ENCODE results near the gene KCNQ5.

Gene KCNQ5

GRCh38 chr6:72811971-72812421 is 190.1 kb downstream of the KCNQ5 start:
- no peak for TF ChIP-seq CTCF (IDR thresholded peaks at IDR 0.05)
- H3K27ac ChIP-seq, result no peak overlapping the region
- no peak overlapping the region for H3K4me3 ChIP-seq (ENCODE audit: low read depth, low read length)
- no peak overlapping the region for H2AFZ ChIP-seq
- peaks cover 4% of the 10 kb centered on the region for H3K9me3 ChIP-seq (ENCODE audit: control insufficient read depth, low read length)
- H3K4me1 ChIP-seq, result no peaks in the 10 kb centered on the region
- H3K9ac ChIP-seq, result no peak overlapping the region
- no peaks in the 10 kb centered on the region for H3K36me3 ChIP-seq (ENCODE audit: control insufficient read depth, insufficient read depth, low read length)
- no peaks in the 10 kb centered on the region for H3K79me2 ChIP-seq
- no peaks in the 10 kb centered on the region for H3K27me3 ChIP-seq (ENCODE audit: control insufficient read depth, insufficient read depth, low read length)
- no peak overlapping the region for H3K4me2 ChIP-seq (ENCODE audit: low read length)

GRCh38 chr6:72813807-72814596 is 192.1 kb downstream of the KCNQ5 start:
- Histone ChIP-seq H3K9me3 (ENCODE audit: control insufficient read depth, low read length) (peaks cover 4% of the 10 kb centered on the region), H3K27ac (no peak overlapping the region), H3K27me3 (ENCODE audit: control insufficient read depth, insufficient read depth, low read length) (no peaks in the 10 kb centered on the region), H3K36me3 (ENCODE audit: control insufficient read depth, insufficient read depth, low read length) (no peaks in the 10 kb centered on the region), H3K79me2 (no peaks in the 10 kb centered on the region), H3K4me1 (no peaks in the 10 kb centered on the region), H3K9ac (no peak overlapping the region), H2AFZ (no peak overlapping the region), H3K4me2 (ENCODE audit: low read length) (no peak overlapping the region), H3K4me3 (ENCODE audit: low read depth, low read length) (no peak overlapping the region)
- no peak for TF ChIP-seq CTCF (IDR thresholded peaks at IDR 0.05)

GRCh38 chr6:72816022-72816421 is 194.2 kb downstream of the KCNQ5 start:
- TF ChIP-seq CTCF (IDR thresholded peaks at IDR 0.05), result no peak
- Histone ChIP-seq H3K9me3 (ENCODE audit: control insufficient read depth, low read length) (no peaks in the 10 kb centered on the region), H3K9ac (no peak overlapping the region), H3K27ac (no peak overlapping the region), H3K4me3 (ENCODE audit: low read depth, low read length) (no peak overlapping the region), H3K4me1 (no peaks in the 10 kb centered on the region), H3K36me3 (ENCODE audit: control insufficient read depth, insufficient read depth, low read length) (no peaks in the 10 kb centered on the region), H3K4me2 (ENCODE audit: low read length) (no peak overlapping the region), H2AFZ (no peak overlapping the region), H3K79me2 (no peaks in the 10 kb centered on the region), H3K27me3 (ENCODE audit: control insufficient read depth, insufficient read depth, low read length) (no peaks in the 10 kb centered on the region)

GRCh38 chr6:72817208-72817607 is 195.3 kb downstream of the KCNQ5 start:
- no peak overlapping the region for H2AFZ ChIP-seq
- H3K4me2 ChIP-seq (ENCODE audit: low read length), result no peak overlapping the region
- no peaks in the 10 kb centered on the region for H3K36me3 ChIP-seq (ENCODE audit: control insufficient read depth, insufficient read depth, low read length)

More at GRCh38 chr6:72817208-72817607, 195.3 kb downstream of the KCNQ5 start:
- H3K4me3 ChIP-seq (ENCODE audit: low read depth, low read length), result no peak overlapping the region
- H3K9me3 ChIP-seq (ENCODE audit: control insufficient read depth, low read length), result no peaks in the 10 kb centered on the region
- H3K4me1 ChIP-seq, result no peaks in the 10 kb centered on the region
- H3K79me2 ChIP-seq, result no peaks in the 10 kb centered on the region
- H3K27ac ChIP-seq, result no peak overlapping the region
- H3K27me3 ChIP-seq (ENCODE audit: control insufficient read depth, insufficient read depth, low read length), result no peaks in the 10 kb centered on the region
- no peak overlapping the region for H3K9ac ChIP-seq
- TF ChIP-seq CTCF (IDR thresholded peaks at IDR 0.05), result no peak

All from parathyroid adenoma (tissue), 2 donors.